Activated CD4-positive, alpha-beta T cell treated with anti-CD3 and anti-CD28 coated beads for 36 hours (primary cell): ENCODE data around the gene PLK2. TPM values are rescaled to one million over a fixed set of nuclear protein-coding genes. Genes with fewer than 3 reads are reported as not detected.

Experiments
- ATAC-seq: fragments of 200-7000 bp; cut with Tn5 transposase; one replicate; pipeline ENCODE4 v1.10.0; 2021; ENCODE audit warnings: mild to moderate bottlenecking, moderate library complexity
- CTCF ChIA-PET: fragments of 350-600 bp; sonication (Branson Sonifier 250); formaldehyde crosslinking; loops from one replicate; lab custom pipeline; 2021; ENCODE audit warnings: antibody characterized with exemption; lab: Charles Lee
- POLR2A ChIA-PET: fragments of 350-600 bp; sonication (Branson Sonifier 250); formaldehyde crosslinking; loops from one replicate; lab custom pipeline; 2021; ENCODE audit warnings: antibody characterized with exemption, inconsistent platforms; lab: Charles Lee
- DNase-seq: peaks from one replicate; pipeline ENCODE4 v3.0.0-alpha.2; 2020
- H3K27ac Mint-ChIP-seq: one replicate; pipeline ENCODE4 v1.8.0; 2021; ENCODE audit warnings: mixed read lengths
- H3K27me3 Mint-ChIP-seq: one replicate; pipeline ENCODE4 v1.8.0; 2021; ENCODE audit warnings: mixed read lengths
- H3K36me3 Mint-ChIP-seq: one replicate; pipeline ENCODE4 v1.8.0; 2021; ENCODE audit warnings: low read depth, mixed read lengths
- H3K4me1 Mint-ChIP-seq: one replicate; pipeline ENCODE4 v1.8.0; 2021; ENCODE audit warnings: mixed read lengths
- H3K4me3 Mint-ChIP-seq: one replicate; pipeline ENCODE4 v1.8.0; 2021; ENCODE audit warnings: mild to moderate bottlenecking, moderate library complexity, mixed read lengths
- H3K9me3 Mint-ChIP-seq: one replicate; pipeline ENCODE4 v1.8.0; 2021; ENCODE audit warnings: low read depth, mixed read lengths
- intact Hi-C, 2 experiments: fragments of 100-400 bp; cut with DNase I in 1 of 2; cut with micrococcal nuclease in 1 of 2; formaldehyde crosslinking; loops; one replicate each; pipeline versions ENCODE4 v1.14.2 to v1.15.1; 2022 to 2024; cut with DNase I, micrococcal nuclease
- total RNA-seq, 2 experiments: library from RNA; stranded (reverse); gene quantifications; one replicate each; pipeline ENCODE4 v1.2.3, GENCODE V29; 2021

The PLK2 gene
- total RNA-seq, 2 experiments from 2014 or later: 3.0 to 3.8 TPM

GRCh38 chr5:58447226-58447625 is 12.7 kb downstream of the PLK2 start:
- H3K36me3 Mint-ChIP-seq: no peaks in the 10 kb centered on the region
- intact Hi-C loops: no loop called here
- DNase-seq (no peak), ATAC-seq (no peak)
- H3K27ac Mint-ChIP-seq: no peak overlapping the region
- H3K4me1 Mint-ChIP-seq: no peaks in the 10 kb centered on the region
- no peaks in the 10 kb centered on the region for H3K9me3 Mint-ChIP-seq
- H3K4me3 Mint-ChIP-seq: no peak overlapping the region
- ChIA-PET POLR2A (no interaction called here), CTCF (interaction anchor here (1.8 kb wide), 1 partner anchor 14 kb away, joined by 8 read pairs; no protein-coding TSS in a partner anchor)
- H3K27me3 Mint-ChIP-seq: peaks cover under 1% of the 10 kb centered on the region

DNA sequence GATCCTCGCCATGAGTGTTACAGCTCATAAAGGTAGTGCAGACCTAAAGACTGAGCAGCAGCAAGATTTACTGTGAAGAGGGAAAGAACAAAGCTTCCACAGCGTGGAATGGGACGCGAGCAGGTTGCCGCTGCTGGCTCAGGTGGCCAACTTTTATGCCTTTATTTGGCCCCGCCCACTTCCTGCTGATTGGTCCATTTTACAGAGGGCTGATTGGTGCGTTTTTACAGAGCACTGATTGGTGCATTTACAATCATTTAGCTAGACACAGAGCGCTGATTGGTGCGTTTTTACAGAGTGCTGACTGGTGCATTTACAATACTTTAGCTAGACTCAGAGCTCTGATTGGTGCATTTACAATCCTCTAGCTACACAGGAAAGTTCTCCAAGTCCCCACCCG is 13.9 kb downstream of the PLK2 start:
- Mint-ChIP-seq H3K36me3 (no peaks in the 10 kb centered on the region), H3K27ac (no peak overlapping the region), H3K4me1 (no peaks in the 10 kb centered on the region), H3K9me3 (no peaks in the 10 kb centered on the region), H3K27me3 (peaks cover 2% of the 10 kb centered on the region), H3K4me3 (no peak overlapping the region)
- intact Hi-C loops: no loop called here
- no peak for ATAC-seq
- ChIA-PET CTCF (interaction anchor here (1.8 kb wide), 1 partner anchor 15 kb away, joined by 8 read pairs; no protein-coding TSS in a partner anchor), POLR2A (no interaction called here)
- DNase-seq: peak; percentile 5

GRCh38 chr5:58444805-58445204 is 15.1 kb downstream of the PLK2 start:
- CTCF ChIA-PET: no interaction called here
- H3K36me3 Mint-ChIP-seq: no peaks in the 10 kb centered on the region
- no peak overlapping the region for H3K27ac Mint-ChIP-seq
- H3K9me3 Mint-ChIP-seq: no peaks in the 10 kb centered on the region
- DNase-seq (no peak), ATAC-seq (no peak)
- intact Hi-C loops: no loop called here
- H3K4me3 Mint-ChIP-seq: no peak overlapping the region
- H3K27me3 Mint-ChIP-seq: peaks cover 2% of the 10 kb centered on the region
- POLR2A ChIA-PET: no interaction called here
- H3K4me1 Mint-ChIP-seq: no peaks in the 10 kb centered on the region

- ATAC-seq (no peak), DNase-seq (no peak)
- ChIA-PET POLR2A (no interaction called here), CTCF (interaction anchor here (0.7 kb wide), 1 partner anchor 10 kb away, joined by 3 read pairs; no protein-coding TSS in a partner anchor)
- Mint-ChIP-seq H3K9me3 (no peaks in the 10 kb centered on the region), H3K4me3 (no peak overlapping the region), H3K27ac (no peak overlapping the region), H3K36me3 (no peaks in the 10 kb centered on the region), H3K27me3 (peaks cover 2% of the 10 kb centered on the region), H3K4me1 (no peaks in the 10 kb centered on the region)
- intact Hi-C loops: no loop called here
Measured at GRCh38 chr5:58440901-58441460, 18.9 kb downstream of the PLK2 start.

DNA sequence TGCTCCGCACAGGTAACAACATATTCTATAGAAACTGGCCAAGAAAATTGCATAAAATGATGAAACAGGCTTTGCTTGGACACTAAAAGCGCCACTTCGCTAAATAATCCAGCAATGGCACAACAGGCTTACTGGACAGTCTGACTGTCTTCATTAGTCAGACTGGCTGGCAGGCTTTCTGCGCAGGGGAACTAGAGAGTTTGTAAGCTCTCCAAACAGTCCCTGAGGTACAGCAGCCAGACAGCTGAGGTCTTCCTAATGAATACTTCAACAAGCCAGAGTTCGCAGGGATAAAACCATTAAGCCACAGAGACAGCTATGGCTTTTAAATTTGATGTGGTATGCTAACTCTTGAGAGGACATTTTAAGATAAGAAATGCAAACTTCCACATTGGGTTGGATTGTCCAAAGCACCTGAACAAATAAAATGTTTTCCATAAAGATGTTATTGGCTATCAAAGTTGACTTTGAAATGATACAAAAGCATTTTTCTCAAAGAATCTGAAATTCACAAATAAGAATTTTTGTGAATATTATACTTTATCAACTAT is 20.7 kb downstream of the PLK2 start:
- POLR2A ChIA-PET: no interaction called here

DNA sequence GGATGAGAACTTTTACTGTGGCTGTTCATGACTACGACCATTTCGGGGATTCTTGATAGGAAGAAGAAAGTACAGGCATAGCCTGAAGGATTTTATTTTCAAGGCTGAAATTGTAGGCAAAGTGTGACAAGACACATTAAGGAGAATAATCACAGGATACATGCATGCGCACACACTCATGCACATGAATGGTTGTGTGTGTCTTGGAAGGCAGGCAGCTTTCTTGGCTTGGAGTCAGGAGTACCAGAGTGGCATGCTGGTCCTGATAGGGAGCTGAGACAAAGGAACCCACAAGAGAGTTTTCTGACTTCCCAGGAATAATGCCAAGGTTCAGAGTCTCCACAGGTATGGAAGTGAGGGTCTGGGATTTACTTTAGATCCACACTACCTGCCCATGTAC is 22.2 kb downstream of the PLK2 start:
- ATAC-seq: no peak
- H3K27me3 Mint-ChIP-seq: peaks cover 2% of the 10 kb centered on the region
- CTCF ChIA-PET: interaction anchor here (1.1 kb wide), 1 partner anchor 255 kb away, joined by 3 read pairs; no protein-coding TSS in a partner anchor
- peaks cover 6% of the 10 kb centered on the region for H3K4me1 Mint-ChIP-seq
- no peaks in the 10 kb centered on the region for H3K36me3 Mint-ChIP-seq
- H3K9me3 Mint-ChIP-seq: no peaks in the 10 kb centered on the region
- intact Hi-C loops: no loop called here
- POLR2A ChIA-PET: no interaction called here
- H3K4me3 Mint-ChIP-seq: no peak overlapping the region
- no peak for DNase-seq
- no peak overlapping the region for H3K27ac Mint-ChIP-seq

More for the DNA sequence above, 20.7 kb downstream of the PLK2 start:
- Mint-ChIP-seq H3K9me3 (no peaks in the 10 kb centered on the region), H3K27ac (no peak overlapping the region), H3K4me3 (no peak overlapping the region), H3K27me3 (peaks cover 2% of the 10 kb centered on the region), H3K4me1 (peaks cover 6% of the 10 kb centered on the region), H3K36me3 (no peaks in the 10 kb centered on the region)
- CTCF ChIA-PET: interaction anchor here (1.1 kb wide), 1 partner anchor 257 kb away, joined by 3 read pairs; no protein-coding TSS in a partner anchor
- intact Hi-C loops: no loop called here
- DNase-seq (no peak), ATAC-seq (no peak)

DNA sequence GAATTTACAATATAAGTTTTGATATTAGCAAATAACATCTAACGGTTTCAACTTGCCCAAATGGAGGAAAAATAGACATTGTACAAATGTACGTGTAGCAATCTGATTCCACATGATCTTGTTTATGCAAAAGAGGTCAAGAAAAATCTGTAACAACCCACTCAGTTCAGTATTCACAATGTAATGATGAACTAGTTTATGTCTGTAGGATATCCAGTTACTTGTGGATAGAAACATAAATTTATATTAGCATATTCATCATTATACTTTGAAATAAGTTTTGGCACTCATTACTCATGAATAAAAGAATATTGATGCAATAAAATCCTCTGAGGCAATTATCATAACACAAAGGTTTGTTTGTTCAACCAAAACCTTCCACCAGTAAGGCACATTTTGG is 28.1 kb downstream of the PLK2 start:
- no peaks in the 10 kb centered on the region for H3K36me3 Mint-ChIP-seq
- no peak overlapping the region for H3K4me3 Mint-ChIP-seq
- no peak overlapping the region for H3K27ac Mint-ChIP-seq
- intact Hi-C loops: no loop called here
- ChIA-PET CTCF (no interaction called here), POLR2A (no interaction called here)
- no peaks in the 10 kb centered on the region for H3K9me3 Mint-ChIP-seq
- peaks cover 6% of the 10 kb centered on the region for H3K4me1 Mint-ChIP-seq
- H3K27me3 Mint-ChIP-seq: peaks cover 2% of the 10 kb centered on the region
- DNase-seq (no peak), ATAC-seq (no peak)

DNA sequence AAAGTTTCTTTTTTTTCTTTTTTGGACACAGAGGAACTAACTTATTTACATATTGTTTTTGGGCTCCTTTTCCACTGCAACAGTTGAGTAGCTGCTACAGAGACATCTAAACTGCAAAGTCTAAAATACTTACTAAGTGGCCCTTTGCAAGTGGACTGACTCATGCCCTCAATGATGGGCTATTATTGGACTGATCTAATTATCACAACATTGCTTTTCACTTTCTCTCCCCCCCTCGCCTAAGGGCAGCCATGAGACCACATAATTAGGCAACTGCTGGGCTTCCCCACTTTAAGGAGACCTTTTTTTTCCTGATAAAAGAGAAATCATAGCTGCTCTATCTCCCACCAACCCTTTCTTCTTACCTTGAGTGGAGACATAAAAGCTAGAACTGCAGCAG is 47.0 kb downstream of the PLK2 start:
- DNase-seq (no peak), ATAC-seq (no peak)
- POLR2A ChIA-PET: no interaction called here
- H3K27ac Mint-ChIP-seq: no peak overlapping the region
- H3K9me3 Mint-ChIP-seq: no peaks in the 10 kb centered on the region
- H3K4me3 Mint-ChIP-seq: no peak overlapping the region
- H3K4me1 Mint-ChIP-seq: no peaks in the 10 kb centered on the region
- intact Hi-C loops: no loop called here
- peaks cover 11% of the 10 kb centered on the region for H3K27me3 Mint-ChIP-seq
- H3K36me3 Mint-ChIP-seq: no peaks in the 10 kb centered on the region
- CTCF ChIA-PET: no interaction called here

GRCh38 chr5:58412081-58412480 is 47.8 kb downstream of the PLK2 start:
- Mint-ChIP-seq H3K36me3 (no peaks in the 10 kb centered on the region), H3K4me3 (no peak overlapping the region), H3K27ac (no peak overlapping the region), H3K27me3 (peaks cover 11% of the 10 kb centered on the region), H3K9me3 (no peaks in the 10 kb centered on the region), H3K4me1 (no peaks in the 10 kb centered on the region)
- ChIA-PET CTCF (no interaction called here), POLR2A (no interaction called here)
- DNase-seq (no peak), ATAC-seq (no peak)
- intact Hi-C loops: no loop called here

DNA sequence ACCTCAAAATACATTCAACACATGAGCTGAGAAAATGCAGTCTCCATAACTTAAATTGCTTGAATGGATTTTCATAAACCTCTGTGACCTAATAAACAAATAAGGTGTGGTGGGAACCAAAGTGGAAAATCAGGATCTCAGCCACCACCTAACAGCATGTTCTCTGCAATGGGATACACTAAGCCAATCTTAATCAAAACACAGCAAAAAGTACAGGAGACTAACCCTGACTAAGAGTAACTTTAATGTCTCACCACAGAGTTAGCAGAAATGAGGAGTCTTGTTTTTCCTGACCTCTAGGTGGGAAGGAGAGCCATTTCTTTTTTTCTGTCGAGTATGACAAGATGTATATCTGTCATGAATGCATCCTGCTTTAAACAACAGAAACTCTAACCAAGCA is 48.5 kb downstream of the PLK2 start:
- H3K4me3 Mint-ChIP-seq: no peak overlapping the region

DNA sequence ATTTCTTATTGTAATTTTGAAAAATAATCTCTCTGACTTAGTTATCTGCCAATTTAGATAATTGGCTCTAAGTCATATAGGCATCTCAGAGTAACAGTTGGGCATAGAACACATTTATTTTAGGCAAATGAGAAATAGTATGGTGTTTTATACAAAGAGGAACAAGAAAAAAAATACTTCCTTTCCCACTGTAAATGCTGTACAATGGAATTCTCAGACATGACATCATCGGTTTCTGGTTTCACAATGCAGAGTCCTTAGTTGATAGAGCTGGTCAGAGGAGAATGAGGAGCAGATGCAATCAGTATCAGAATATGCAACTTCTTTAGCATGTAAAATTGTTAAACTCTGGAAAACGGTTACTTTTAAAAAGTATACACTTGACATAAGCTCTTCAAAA is 49.4 kb downstream of the PLK2 start:
- no peak overlapping the region for H3K4me3 Mint-ChIP-seq
- no peak overlapping the region for H3K27ac Mint-ChIP-seq
- ChIA-PET POLR2A (no interaction called here), CTCF (interaction anchor here (1.0 to 1.3 kb wide), 2 partner anchors 60 to 631 kb away, joined by 3 read pairs; no protein-coding TSS in a partner anchor)
- intact Hi-C loops: no loop called here
- DNase-seq: no peak
- no peaks in the 10 kb centered on the region for H3K36me3 Mint-ChIP-seq
- no peaks in the 10 kb centered on the region for H3K4me1 Mint-ChIP-seq
- no peak for ATAC-seq
- H3K27me3 Mint-ChIP-seq: peaks cover 7% of the 10 kb centered on the region
- no peaks in the 10 kb centered on the region for H3K9me3 Mint-ChIP-seq

More for the DNA sequence above, 48.5 kb downstream of the PLK2 start:
- DNase-seq (no peak), ATAC-seq (no peak)
- POLR2A ChIA-PET: no interaction called here
- peaks cover 10% of the 10 kb centered on the region for H3K27me3 Mint-ChIP-seq
- no peaks in the 10 kb centered on the region for H3K36me3 Mint-ChIP-seq
- CTCF ChIA-PET: interaction anchor here (1.0 kb wide), 1 partner anchor 61 kb away, joined by 3 read pairs; no protein-coding TSS in a partner anchor
- no peaks in the 10 kb centered on the region for H3K4me1 Mint-ChIP-seq
- no peak overlapping the region for H3K27ac Mint-ChIP-seq
- intact Hi-C loops: no loop called here
- no peaks in the 10 kb centered on the region for H3K9me3 Mint-ChIP-seq

- Mint-ChIP-seq H3K27me3 (peaks cover 11% of the 10 kb centered on the region), H3K4me1 (no peaks in the 10 kb centered on the region), H3K4me3 (no peak overlapping the region), H3K36me3 (no peaks in the 10 kb centered on the region), H3K27ac (no peak overlapping the region), H3K9me3 (no peaks in the 10 kb centered on the region)
- no peak for ATAC-seq
- no peak for DNase-seq
- ChIA-PET POLR2A (no interaction called here), CTCF (no interaction called here)
- intact Hi-C loops: no loop called here
Measured at GRCh38 chr5:58407042-58407719, 52.7 kb downstream of the PLK2 start.
